ENCODE measurements around the gene CD59. TPM values are rescaled to one million over a fixed set of nuclear protein-coding genes. Genes with fewer than 3 reads are reported as not detected.

CD59 gene
- total and polyA plus RNA-seq, 7 donors = 54.1 to 210 (median 174) TPM

DNA sequence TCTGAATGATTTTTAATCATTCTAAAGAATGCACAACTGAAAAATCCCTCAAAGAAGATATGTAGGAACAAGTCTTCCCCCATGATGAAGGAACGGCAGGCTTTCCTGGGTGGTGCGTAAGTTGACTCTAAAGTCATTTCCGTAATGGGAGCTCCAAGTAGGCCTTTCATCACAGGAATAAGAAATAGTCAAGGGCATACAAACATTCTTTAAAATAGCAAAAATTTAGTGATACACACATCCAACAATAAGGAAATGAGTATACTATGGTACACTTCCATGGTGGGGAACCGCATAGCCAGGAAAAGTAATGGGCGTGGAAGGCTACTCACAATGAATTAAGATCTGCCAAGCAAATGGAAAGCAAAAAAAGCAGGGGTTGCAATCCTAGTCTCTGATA, 10.7 kb downstream of the CD59 start:
- intact Hi-C loops (cut with DNase I) = no loop called here
- TF ChIP-seq EP300 (IDR thresholded peaks at IDR 0.05) (no peak), POLR2A (IDR thresholded peaks at IDR 0.05) (no peak), POLR2AphosphoS5 (IDR thresholded peaks at IDR 0.05) (no peak)
- TF ChIP-seq, protein P1, sequence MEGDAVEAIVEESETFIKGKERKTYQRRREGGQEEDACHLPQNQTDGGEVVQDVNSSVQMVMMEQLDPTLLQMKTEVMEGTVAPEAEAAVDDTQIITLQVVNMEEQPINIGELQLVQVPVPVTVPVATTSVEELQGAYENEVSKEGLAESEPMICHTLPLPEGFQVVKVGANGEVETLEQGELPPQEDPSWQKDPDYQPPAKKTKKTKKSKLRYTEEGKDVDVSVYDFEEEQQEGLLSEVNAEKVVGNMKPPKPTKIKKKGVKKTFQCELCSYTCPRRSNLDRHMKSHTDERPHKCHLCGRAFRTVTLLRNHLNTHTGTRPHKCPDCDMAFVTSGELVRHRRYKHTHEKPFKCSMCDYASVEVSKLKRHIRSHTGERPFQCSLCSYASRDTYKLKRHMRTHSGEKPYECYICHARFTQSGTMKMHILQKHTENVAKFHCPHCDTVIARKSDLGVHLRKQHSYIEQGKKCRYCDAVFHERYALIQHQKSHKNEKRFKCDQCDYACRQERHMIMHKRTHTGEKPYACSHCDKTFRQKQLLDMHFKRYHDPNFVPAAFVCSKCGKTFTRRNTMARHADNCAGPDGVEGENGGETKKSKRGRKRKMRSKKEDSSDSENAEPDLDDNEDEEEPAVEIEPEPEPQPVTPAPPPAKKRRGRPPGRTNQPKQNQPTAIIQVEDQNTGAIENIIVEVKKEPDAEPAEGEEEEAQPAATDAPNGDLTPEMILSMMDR (IDR thresholded peaks at IDR 0.05) = no peak
- H3K4me3 ChIP-seq = no peak overlapping the region
- H3K27ac ChIP-seq = peak overlapping the region in 3 of 4 donors; percentile 69 to 80 (median 80)
- H3K27me3 ChIP-seq = no peaks in the 10 kb centered on the region
- H3K9me3 ChIP-seq = no peaks in the 10 kb centered on the region
- peaks cover 0 to 64% (median 57%) of the 10 kb centered on the region in 4 donors for H3K4me1 ChIP-seq
- DNase-seq = no peak
- WGBS, 2 donors = 85 to 90% methylated on average over 5 of the region's 5 CpGs
- peaks cover 0 to 16% (median 6%) of the 10 kb centered on the region in 4 donors for H3K36me3 ChIP-seq

DNA sequence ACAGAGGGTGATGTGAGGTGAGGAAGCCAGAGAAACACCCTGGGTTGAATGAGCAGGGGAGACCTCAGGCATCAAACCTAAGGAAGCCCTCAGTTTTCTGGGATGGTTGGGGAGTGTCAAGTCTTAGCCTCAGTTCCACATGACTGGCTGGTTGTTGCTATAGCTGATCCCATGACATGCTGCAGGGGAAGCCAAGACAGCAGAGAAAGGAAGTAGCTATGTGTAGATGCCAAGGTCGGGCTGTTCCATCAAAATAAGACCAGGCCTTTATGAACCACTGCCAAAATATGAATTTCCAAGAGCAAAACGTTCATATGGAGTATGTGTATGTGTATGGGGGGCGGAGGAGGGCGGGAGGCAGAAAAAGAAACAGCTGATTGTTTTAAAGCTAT, 11.6 kb downstream of the CD59 start:
- H3K4me1 ChIP-seq = peaks cover 0 to 56% (median 53%) of the 10 kb centered on the region in 4 donors
- intact Hi-C loops (cut with DNase I) = no loop called here

DNA sequence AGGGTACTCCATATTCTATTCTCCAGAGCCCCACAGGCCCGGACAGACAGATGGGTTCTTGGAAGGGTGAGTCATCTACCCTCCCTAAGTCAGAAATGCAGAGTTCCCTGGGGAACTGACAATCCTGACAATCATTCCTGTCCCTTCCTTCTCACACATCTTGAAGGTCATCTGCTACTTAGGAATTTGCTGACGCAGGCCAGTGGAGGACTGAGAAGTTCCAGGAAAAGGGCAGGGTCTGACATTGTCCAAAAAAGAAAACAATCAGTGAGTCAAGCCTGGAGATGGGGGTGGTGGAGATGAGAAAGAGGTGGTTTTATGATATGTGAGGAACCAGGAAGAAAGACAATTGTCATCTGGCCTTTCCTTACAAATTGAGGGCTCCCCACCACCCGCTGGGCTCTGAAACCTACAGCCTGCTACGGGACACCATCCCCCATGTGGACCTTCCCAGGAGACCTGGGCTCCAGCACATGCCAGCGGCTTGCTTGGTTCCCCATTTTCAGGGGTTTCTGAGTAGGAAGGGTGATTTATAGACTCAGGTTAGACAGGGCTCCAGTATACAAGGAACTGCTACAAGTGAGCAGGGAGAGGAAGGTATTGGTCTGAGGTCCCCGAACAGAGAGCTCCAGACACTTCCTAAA, 12.9 kb downstream of the CD59 start:
- no peaks in the 10 kb centered on the region for H3K27me3 ChIP-seq
- TF ChIP-seq POLR2A (IDR thresholded peaks at IDR 0.05) = no peak
- peak in 3 of 4 donors; percentile 33 to 84 (median 42) for TF ChIP-seq EP300 (IDR thresholded peaks at IDR 0.05)
- TF ChIP-seq POLR2AphosphoS5 (IDR thresholded peaks at IDR 0.05) = peak in 3 of 4 donors; percentile 30 to 75 (median 61)
- TF ChIP-seq, protein P1 (IDR thresholded peaks at IDR 0.05) = no peak
- no peak for DNase-seq
- 61 to 85% methylated on average over 6 of the region's 6 CpGs for WGBS, 2 donors
- peaks cover 0 to 53% (median 48%) of the 10 kb centered on the region in 4 donors for H3K4me1 ChIP-seq
- H3K36me3 ChIP-seq = peaks cover 5 to 38% (median 11%) of the 10 kb centered on the region in 4 donors
- no peaks in the 10 kb centered on the region for H3K9me3 ChIP-seq
- H3K27ac ChIP-seq = peak overlapping the region; percentile 59 to 80 (median 74)
- intact Hi-C loops (cut with DNase I) = no loop called here
- no peak overlapping the region for H3K4me3 ChIP-seq

More for the DNA sequence above, 11.6 kb downstream of the CD59 start:
- WGBS, 2 donors = 64 to 72% methylated on average over 4 of the region's 4 CpGs
- no peaks in the 10 kb centered on the region for H3K9me3 ChIP-seq
- H3K36me3 ChIP-seq = peaks cover under 1 to 25% (median 8%) of the 10 kb centered on the region in 4 donors
- H3K27ac ChIP-seq = peak overlapping the region; percentile 59 to 80 (median 74)
- DNase-seq = peak; percentile 78
- TF ChIP-seq POLR2AphosphoS5 (IDR thresholded peaks at IDR 0.05) = peak in 1 of 4 donors; percentile 62
- no peak for TF ChIP-seq EP300 (IDR thresholded peaks at IDR 0.05)
- TF ChIP-seq POLR2A (IDR thresholded peaks at IDR 0.05) = no peak
- TF ChIP-seq, protein P1 (IDR thresholded peaks at IDR 0.05) = no peak
- H3K4me3 ChIP-seq = no peak overlapping the region
- no peaks in the 10 kb centered on the region for H3K27me3 ChIP-seq

DNA sequence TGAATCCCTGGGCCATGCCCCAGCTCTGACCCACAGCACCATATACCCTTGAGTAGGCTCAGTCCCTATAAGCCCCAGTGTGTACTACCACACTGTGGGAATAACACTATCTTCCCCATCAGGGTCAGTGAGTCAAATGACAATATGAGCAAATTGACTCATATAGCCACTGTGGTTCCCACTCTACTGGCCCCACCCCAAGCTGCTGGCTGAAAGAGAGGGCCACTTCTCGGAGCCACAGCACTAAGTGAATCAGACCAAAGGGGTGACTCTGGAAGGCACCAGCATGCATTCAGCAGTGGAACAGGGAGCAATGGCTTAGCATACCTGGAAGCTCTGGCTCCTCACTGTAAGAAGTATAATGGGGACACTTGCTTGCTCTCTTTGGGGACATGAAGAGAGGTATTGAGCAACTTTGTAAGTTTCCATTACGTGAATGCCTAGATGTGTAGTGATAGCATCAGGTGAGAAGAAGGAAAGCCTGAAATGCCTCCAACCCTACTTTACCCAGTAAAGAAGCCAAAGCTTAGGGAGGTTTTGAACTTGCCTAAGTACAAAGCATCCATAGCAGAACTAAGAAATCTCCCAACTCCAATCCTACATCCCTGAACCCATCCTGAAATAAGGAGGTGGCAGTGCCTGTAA, 13.5 kb downstream of the CD59 start:
- WGBS, 2 donors = 83 to 87% methylated on average over 2 of the region's 2 CpGs
- no peak for TF ChIP-seq POLR2AphosphoS5 (IDR thresholded peaks at IDR 0.05)
- TF ChIP-seq, protein P1 (IDR thresholded peaks at IDR 0.05) = no peak
- no peak for TF ChIP-seq EP300 (IDR thresholded peaks at IDR 0.05)
- TF ChIP-seq POLR2A (IDR thresholded peaks at IDR 0.05) = no peak
- no peaks in the 10 kb centered on the region for H3K27me3 ChIP-seq
- intact Hi-C loops (cut with DNase I) = no loop called here
- H3K36me3 ChIP-seq = peaks cover 5 to 42% (median 12%) of the 10 kb centered on the region in 4 donors
- H3K4me1 ChIP-seq = peaks cover 0 to 53% (median 48%) of the 10 kb centered on the region in 4 donors
- H3K4me3 ChIP-seq = no peak overlapping the region
- peak overlapping the region; percentile 24 to 80 (median 70) for H3K27ac ChIP-seq
- DNase-seq = no peak
- no peaks in the 10 kb centered on the region for H3K9me3 ChIP-seq
